HL-60 (cell line): ENCODE measurements around the gene KIR3DL3.
"Not testable (repeated sequence)": the region's sequence is repeated elsewhere in the genome, so short reads cannot be mapped to it uniquely, and the experiment has no call there.

Experiments
- DNase-seq, 2 experiments: peaks; one replicate each; pipeline ENCODE4 v3.0.0-alpha.2; 2010 to 2020; ENCODE audit warnings: low read depth in 1 of 2, low spot score in 1 of 2
- H3K27ac ChIP-seq: fragments of 250-450 bp; sonication (Bioruptor Pico); replicated peaks from 2 replicates; pipeline ENCODE4 v1.5.1; 2020; ENCODE audit warnings: mild to moderate bottlenecking, moderate library complexity
- H3K27me3 ChIP-seq: fragments of 250-450 bp; sonication (Bioruptor Pico); 2 replicates; pipeline ENCODE4 v1.5.1; 2021; ENCODE audit warnings: mild to moderate bottlenecking, moderate library complexity; ENCODE audit not compliant: insufficient read depth, poor library complexity, severe bottlenecking
- H3K4me3 ChIP-seq: replicated peaks from 2 replicates; pipeline ENCODE4 v1.5.1; 2011; ENCODE audit warnings: mild to moderate bottlenecking, control low read depth, low read length; ENCODE audit not compliant: insufficient read depth
- GABPA ChIP-seq: IDR thresholded peaks from 2 replicates; pipeline ENCODE4 v1.6.1; 2012; ENCODE audit warnings: low read depth
- POLR2AphosphoS5 ChIP-seq: IDR thresholded peaks from 2 replicates; pipeline ENCODE4 v1.6.1; 2012; ENCODE audit warnings: low read depth
- REST ChIP-seq: IDR thresholded peaks from 2 replicates; pipeline ENCODE4 v1.6.1; 2012; ENCODE audit warnings: low read depth; ENCODE audit not compliant: insufficient replicate concordance
- SPI1 ChIP-seq: IDR thresholded peaks from 2 replicates; pipeline ENCODE4 v1.6.1; 2012; ENCODE audit warnings: low read depth, mild to moderate bottlenecking, borderline replicate concordance
- TF ChIP-seq, protein P1 (sequence below): IDR thresholded peaks from one replicate; pipeline ENCODE4 v1.5.1; 2011; ENCODE audit warnings: low read length, control low read depth, inconsistent platforms; ENCODE audit not compliant: insufficient read depth

The KIR3DL3 gene

GRCh38 chr19:54738715-54739114 is 14.5 kb downstream of the KIR3DL3 start:
- Histone ChIP-seq H3K27ac (no peak overlapping the region), H3K4me3 (no peak overlapping the region), H3K27me3 (no peaks in the 10 kb centered on the region)
- DNase-seq: no peak
- TF ChIP-seq REST (no peak), POLR2AphosphoS5 (no peak), SPI1 (no peak), GABPA (no peak)
- TF ChIP-seq, protein P1, sequence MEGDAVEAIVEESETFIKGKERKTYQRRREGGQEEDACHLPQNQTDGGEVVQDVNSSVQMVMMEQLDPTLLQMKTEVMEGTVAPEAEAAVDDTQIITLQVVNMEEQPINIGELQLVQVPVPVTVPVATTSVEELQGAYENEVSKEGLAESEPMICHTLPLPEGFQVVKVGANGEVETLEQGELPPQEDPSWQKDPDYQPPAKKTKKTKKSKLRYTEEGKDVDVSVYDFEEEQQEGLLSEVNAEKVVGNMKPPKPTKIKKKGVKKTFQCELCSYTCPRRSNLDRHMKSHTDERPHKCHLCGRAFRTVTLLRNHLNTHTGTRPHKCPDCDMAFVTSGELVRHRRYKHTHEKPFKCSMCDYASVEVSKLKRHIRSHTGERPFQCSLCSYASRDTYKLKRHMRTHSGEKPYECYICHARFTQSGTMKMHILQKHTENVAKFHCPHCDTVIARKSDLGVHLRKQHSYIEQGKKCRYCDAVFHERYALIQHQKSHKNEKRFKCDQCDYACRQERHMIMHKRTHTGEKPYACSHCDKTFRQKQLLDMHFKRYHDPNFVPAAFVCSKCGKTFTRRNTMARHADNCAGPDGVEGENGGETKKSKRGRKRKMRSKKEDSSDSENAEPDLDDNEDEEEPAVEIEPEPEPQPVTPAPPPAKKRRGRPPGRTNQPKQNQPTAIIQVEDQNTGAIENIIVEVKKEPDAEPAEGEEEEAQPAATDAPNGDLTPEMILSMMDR: no peak

DNA sequence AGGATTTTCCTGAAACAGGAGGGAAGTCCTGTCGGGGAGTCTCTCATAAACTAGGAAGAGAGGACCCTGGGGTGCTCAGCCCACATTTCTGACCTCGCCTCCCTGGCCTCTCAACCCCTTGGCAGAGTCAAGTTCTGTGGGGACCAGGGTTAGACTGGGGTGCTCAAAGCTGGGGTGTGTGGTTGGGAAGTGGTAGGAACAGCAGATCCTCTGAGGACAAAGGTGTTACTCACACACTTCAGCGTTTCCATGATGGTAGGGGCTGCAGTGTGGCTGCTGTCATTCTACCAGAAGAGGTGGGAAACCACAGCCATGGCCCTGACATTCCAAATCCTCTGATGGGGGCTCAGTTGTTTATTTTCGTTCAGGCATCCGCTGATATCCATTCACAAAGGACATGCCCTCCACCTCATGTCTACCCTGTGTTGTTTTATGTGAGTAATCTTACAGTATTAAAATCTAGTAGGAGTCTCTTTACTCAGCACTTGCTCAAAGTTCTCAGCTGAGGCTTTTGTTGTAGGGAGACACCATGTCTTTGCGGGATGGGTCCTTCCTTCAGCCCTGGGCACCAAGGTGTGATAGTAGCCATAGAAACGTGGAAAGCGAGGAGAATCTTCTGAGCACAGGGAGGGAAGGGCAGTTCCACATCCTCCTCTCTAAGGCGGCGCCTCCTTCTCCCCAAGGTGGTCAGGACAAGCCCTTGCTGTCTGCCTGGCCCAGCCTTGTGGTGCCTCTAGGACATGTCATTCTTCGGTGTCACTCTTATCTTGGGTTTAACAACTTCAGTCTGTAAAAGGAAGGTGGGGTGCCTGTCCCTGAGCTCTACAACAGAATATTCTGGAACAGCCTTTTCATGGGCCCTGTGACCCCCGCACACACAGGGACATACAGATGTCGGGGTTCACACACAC is 15.6 kb downstream of the KIR3DL3 start:
- no peak for DNase-seq
- Histone ChIP-seq H3K27ac (no peak overlapping the region), H3K27me3 (no peaks in the 10 kb centered on the region), H3K4me3 (no peak overlapping the region)
- no peak for TF ChIP-seq REST
- TF ChIP-seq SPI1: no peak
- TF ChIP-seq GABPA: no peak
- no peak for TF ChIP-seq POLR2AphosphoS5
- TF ChIP-seq, protein P1: no peak

- H3K4me3 ChIP-seq, H3K27ac ChIP-seq, H3K27me3 ChIP-seq: not testable (repeated sequence)
- peak in 1 of 2 experiments; percentile 26 for DNase-seq
Observed at GRCh38 chr19:54741950-54742349, 17.7 kb downstream of the KIR3DL3 start.

- not testable (repeated sequence) for H3K27ac ChIP-seq, DNase-seq, H3K27me3 ChIP-seq, H3K4me3 ChIP-seq
Observed at GRCh38 chr19:54744080-54744479, 19.8 kb downstream of the KIR3DL3 start.
